ENCODE data around the gene NIPSNAP3A. TPM values are rescaled to one million over a fixed set of nuclear protein-coding genes. Genes with fewer than 3 reads are reported as not detected.
A peak's percentile ranks its signal among the peaks of the same experiment; 100 is the strongest.

Gene NIPSNAP3A
- total RNA-seq, 6 experiments from 2014 or later, result 16.8 to 28.1 (median 22.4) TPM

DNA sequence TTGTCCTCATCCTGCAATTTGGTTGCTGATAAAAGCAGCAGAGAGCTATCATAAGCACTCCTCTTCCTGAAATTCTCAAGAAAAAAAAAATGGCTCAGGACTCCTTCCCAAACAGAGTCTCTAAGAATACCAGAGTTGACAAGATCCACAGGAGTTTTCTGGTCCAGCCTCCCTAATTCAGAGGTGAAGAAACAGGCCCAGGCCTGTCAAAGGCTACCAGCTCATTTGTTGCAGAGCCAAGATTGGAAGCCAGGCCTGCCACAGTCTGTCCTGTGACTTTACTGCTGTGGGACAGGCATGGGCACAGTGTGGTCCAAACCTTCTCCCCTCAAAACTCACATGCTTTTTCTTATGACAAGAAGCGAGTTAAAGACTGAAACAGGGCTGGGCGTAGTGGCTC is 58.0 kb downstream of the NIPSNAP3A start:
- intact Hi-C loops (cut with DNase I), result loop anchor here in 1 of 2 donors (10.0 kb wide), 1 partner anchor 49 kb away; no protein-coding TSS in a partner anchor
- Histone ChIP-seq H3K9me3 (no peaks in the 10 kb centered on the region), H3K4me3 (no peak overlapping the region), H3K4me1 (peaks cover 0 to 6% (median 2%) of the 10 kb centered on the region in 4 donors), H3K27ac (no peak overlapping the region), H3K36me3 (peaks cover 8 to 96% (median 64%) of the 10 kb centered on the region in 4 donors), H3K27me3 (no peaks in the 10 kb centered on the region)
- TF ChIP-seq, protein P1, sequence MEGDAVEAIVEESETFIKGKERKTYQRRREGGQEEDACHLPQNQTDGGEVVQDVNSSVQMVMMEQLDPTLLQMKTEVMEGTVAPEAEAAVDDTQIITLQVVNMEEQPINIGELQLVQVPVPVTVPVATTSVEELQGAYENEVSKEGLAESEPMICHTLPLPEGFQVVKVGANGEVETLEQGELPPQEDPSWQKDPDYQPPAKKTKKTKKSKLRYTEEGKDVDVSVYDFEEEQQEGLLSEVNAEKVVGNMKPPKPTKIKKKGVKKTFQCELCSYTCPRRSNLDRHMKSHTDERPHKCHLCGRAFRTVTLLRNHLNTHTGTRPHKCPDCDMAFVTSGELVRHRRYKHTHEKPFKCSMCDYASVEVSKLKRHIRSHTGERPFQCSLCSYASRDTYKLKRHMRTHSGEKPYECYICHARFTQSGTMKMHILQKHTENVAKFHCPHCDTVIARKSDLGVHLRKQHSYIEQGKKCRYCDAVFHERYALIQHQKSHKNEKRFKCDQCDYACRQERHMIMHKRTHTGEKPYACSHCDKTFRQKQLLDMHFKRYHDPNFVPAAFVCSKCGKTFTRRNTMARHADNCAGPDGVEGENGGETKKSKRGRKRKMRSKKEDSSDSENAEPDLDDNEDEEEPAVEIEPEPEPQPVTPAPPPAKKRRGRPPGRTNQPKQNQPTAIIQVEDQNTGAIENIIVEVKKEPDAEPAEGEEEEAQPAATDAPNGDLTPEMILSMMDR (IDR thresholded peaks at IDR 0.05), result no peak
- TF ChIP-seq POLR2A (IDR thresholded peaks at IDR 0.05), result no peak
- WGBS (ENCODE audit: insufficient coverage, low coverage, low lambda C conversion rate, missing lambda C conversion rate), result 60% methylated on average over 1 of the region's 2 CpGs
- ATAC-seq, result no peak
- no peak for DNase-seq

DNA sequence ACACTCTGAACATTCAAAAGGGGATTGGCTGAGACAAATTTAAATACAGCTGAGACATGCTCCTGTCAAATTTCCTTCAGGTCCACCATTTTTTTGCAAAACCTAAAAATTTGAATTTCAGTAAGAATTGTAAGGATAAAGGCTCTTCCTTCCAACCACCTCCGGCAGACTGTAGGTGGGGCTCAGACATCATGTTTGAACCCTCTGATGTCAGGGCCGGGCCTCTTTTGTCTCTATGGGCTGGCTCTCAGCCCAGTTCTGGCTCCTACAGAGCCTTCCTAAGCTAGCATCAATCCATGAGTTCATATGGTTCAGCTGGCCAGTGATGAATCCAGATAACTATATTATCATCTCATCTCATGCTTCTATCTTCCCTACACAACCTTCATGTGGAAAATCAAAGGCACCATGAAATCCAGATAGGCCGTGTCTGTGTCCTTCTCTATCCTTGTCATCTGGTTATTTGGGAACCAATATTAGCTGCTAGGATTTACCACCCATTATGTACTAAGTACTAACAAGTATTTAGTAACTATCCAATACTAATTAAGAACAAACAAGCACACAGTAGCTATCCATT is 60.6 kb downstream of the NIPSNAP3A start:
- H3K27ac ChIP-seq, result peak overlapping the region in 1 of 3 donors; percentile 59
- peak in 3 of 4 donors; percentile 4 to 13 (median 8) for ATAC-seq
- intact Hi-C loops (cut with DNase I), result loop anchor here in 1 of 2 donors (10.0 kb wide), 1 partner anchor 47 kb away; no protein-coding TSS in a partner anchor
- no peak for TF ChIP-seq POLR2A (IDR thresholded peaks at IDR 0.05)
- TF ChIP-seq, protein P1 (IDR thresholded peaks at IDR 0.05), result peak in 2 of 4 donors; percentile 13 to 36
- H3K9me3 ChIP-seq, result no peaks in the 10 kb centered on the region
- H3K27me3 ChIP-seq, result no peaks in the 10 kb centered on the region
- H3K4me1 ChIP-seq, result peaks cover 0 to 25% (median 11%) of the 10 kb centered on the region in 4 donors
- H3K4me3 ChIP-seq, result no peak overlapping the region
- H3K36me3 ChIP-seq, result peaks cover 2 to 88% (median 53%) of the 10 kb centered on the region in 4 donors
- 48% methylated on average over 2 of the region's 3 CpGs for WGBS (ENCODE audit: insufficient coverage, low coverage, low lambda C conversion rate, missing lambda C conversion rate)
- no peak for DNase-seq

Other genes with a start within 250 kb of the NIPSNAP3A start
- gene OR13F1, start 243.4 kb upstream of the NIPSNAP3A start, total RNA-seq, result not detected
- gene OR13C4, start 220.5 kb upstream of the NIPSNAP3A start, total RNA-seq, result not detected
- gene OR13C3, start 210.8 kb upstream of the NIPSNAP3A start, total RNA-seq, result not detected
- not detected for gene OR13C8, start 178.5 kb upstream of the NIPSNAP3A start, total RNA-seq
- not detected for gene OR13C5, start 148.3 kb upstream of the NIPSNAP3A start, total RNA-seq
- 1 to 10 TPM in 1 of 6 experiments, under 1 TPM in 1, not detected in 4; 0.40 to 1.0 TPM for gene OR13C2, start 142.1 kb upstream of the NIPSNAP3A start, total RNA-seq
- gene OR13C9, start 129.5 kb upstream of the NIPSNAP3A start, total RNA-seq, result under 1 TPM in 1 of 6 experiments, not detected in 5; 0.29 TPM
- gene OR13D1, start 53.2 kb upstream of the NIPSNAP3A start, total RNA-seq, result not detected
- gene NIPSNAP3B, start 16.4 kb downstream of the NIPSNAP3A start, total RNA-seq, result under 1 TPM; 0.29 to 0.99 (median 0.71) TPM
- 100 to 1,000 TPM in 1 of 6 experiments, 10 to 100 TPM in 5; 45.8 to 107 (median 61.4) TPM for gene ABCA1, start 180.5 kb downstream of the NIPSNAP3A start, total RNA-seq